Lower lobe of right lung (tissue), 2 donors: ENCODE data around the gene POLRMT. TPM values are rescaled to one million over a fixed set of nuclear protein-coding genes. Genes with fewer than 3 reads are reported as not detected.

Source experiments
- ATAC-seq, 2 donors: fragments of 200-7000 bp; cut with Tn5 transposase; one replicate each; pipeline ENCODE4 v1.9.1; 2020 to 2022; ENCODE audit warnings: mild to moderate bottlenecking in 2 of 2, moderate library complexity in 2 of 2
- DNase-seq: peaks from one replicate; pipeline ENCODE4 v3.0.0-alpha.2; 2020
- H3K27ac ChIP-seq: fragments of 200-600 bp; one replicate; pipeline ENCODE4 v1.8.0; 2022
- H3K27me3 ChIP-seq: fragments of 200-600 bp; one replicate; pipeline ENCODE4 v1.8.0; 2022; ENCODE audit warnings: low read depth
- H3K36me3 ChIP-seq: fragments of 200-600 bp; one replicate; pipeline ENCODE4 v1.8.0; 2022; ENCODE audit warnings: mild to moderate bottlenecking
- H3K4me1 ChIP-seq: fragments of 200-600 bp; one replicate; pipeline ENCODE4 v1.8.0; 2022
- H3K4me3 ChIP-seq: fragments of 200-600 bp; one replicate; pipeline ENCODE4 v1.8.0; 2022; ENCODE audit warnings: mild to moderate bottlenecking
- H3K9me3 ChIP-seq: fragments of 200-600 bp; one replicate; pipeline ENCODE4 v1.8.0; 2022
- intact Hi-C: fragments of 100-400 bp; cut with DNase I; formaldehyde crosslinking; loops from one replicate; pipeline ENCODE4 v1.11.0; 2022
- total RNA-seq: library from RNA; stranded (reverse); fragmentation: NEBNext Ultra II Directional; extraction: Animal tissue kit (Norgen Biotek cat#: 25700); gene quantifications from one replicate; pipeline ENCODE4 v1.2.1, GENCODE V29; 2021
- TF ChIP-seq, protein P1 (sequence below): fragments of 200-600 bp; IDR thresholded peaks from one replicate; pipeline ENCODE4 v1.8.0; 2022; ENCODE audit warnings: antibody characterized with exemption, mild to moderate bottlenecking
- donor health status: DM: no; HTN: yes; CAD: no; lungs with severe emphysema.

POLRMT gene
- total RNA-seq, 1 donor from 2014 or later: 42.5 TPM

DNA sequence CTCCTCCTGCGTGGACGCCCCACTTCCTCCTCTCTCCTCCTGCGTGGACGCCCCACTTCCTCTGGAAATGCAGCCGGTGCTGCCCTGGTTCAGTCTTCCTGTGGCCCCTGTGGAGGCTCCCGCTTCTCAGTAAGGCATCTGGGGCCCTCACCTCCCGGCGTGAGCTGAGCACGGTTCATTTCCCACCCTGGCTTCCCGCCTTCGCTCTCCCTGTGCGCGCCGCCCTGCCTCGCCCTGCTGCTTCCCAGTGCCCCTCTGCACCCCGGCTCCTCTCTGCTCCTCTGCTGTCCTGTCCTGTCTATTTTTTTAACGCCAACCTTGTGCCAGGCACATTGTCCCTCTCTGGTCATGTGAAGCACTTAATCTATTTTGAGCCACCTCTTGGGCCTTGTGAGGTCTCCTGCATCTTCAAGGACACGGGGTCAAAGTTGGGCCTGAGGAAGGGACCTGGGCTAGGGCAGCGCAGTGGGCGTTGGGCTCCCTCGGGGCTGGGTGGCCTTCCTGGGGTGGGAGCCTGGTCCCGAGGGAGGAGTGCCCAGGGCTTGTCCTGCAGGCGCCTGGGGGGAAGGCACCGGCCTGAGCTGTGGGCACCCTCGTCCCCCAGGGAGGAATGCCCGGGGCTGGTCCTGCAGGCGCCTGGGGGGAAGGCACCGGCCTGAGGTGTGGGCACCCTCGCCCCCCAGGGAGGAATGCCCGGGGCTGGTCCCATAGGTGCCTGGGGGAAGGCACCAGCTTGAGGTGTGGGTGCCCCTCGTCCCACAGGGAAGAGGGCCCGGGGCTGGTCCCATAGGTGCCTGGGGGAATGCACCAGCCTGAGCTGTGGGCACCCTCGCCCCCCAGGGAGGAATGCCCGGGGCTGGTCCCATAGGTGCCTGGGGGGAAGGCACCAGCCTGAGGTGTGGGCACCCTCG lies 30.7 kb downstream of the POLRMT start:
- Histone ChIP-seq H3K27me3 (no peaks in the 10 kb centered on the region), H3K4me1 (no peaks in the 10 kb centered on the region), H3K27ac (no peak overlapping the region), H3K9me3 (no peaks in the 10 kb centered on the region), H3K4me3 (no peak overlapping the region), H3K36me3 (no peaks in the 10 kb centered on the region)
- TF ChIP-seq, protein P1, sequence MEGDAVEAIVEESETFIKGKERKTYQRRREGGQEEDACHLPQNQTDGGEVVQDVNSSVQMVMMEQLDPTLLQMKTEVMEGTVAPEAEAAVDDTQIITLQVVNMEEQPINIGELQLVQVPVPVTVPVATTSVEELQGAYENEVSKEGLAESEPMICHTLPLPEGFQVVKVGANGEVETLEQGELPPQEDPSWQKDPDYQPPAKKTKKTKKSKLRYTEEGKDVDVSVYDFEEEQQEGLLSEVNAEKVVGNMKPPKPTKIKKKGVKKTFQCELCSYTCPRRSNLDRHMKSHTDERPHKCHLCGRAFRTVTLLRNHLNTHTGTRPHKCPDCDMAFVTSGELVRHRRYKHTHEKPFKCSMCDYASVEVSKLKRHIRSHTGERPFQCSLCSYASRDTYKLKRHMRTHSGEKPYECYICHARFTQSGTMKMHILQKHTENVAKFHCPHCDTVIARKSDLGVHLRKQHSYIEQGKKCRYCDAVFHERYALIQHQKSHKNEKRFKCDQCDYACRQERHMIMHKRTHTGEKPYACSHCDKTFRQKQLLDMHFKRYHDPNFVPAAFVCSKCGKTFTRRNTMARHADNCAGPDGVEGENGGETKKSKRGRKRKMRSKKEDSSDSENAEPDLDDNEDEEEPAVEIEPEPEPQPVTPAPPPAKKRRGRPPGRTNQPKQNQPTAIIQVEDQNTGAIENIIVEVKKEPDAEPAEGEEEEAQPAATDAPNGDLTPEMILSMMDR: no peak
- intact Hi-C loops: no loop called here
- DNase-seq (no peak), ATAC-seq (peak in 1 of 2 donors; percentile 25)

DNA sequence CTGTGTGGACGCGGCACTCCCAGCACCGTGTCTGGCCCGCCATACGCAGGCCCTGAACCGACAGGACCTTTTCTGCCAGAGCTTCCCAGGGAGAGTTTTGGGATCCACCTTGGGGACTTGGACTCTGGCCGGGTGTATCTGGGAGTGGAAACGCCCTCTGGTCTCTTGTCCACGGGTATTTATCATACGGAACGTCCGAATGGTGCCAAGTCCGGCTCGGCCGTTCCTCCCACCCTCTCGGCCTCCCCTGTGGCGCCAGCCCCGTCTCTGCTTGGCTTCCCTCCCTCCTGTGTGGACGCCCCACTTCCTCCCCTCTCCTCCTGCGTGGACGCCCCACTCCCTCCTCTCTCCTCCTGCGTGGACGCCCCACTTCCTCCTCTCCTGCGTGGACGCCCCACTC lies 31.5 kb downstream of the POLRMT start:
- H3K27ac ChIP-seq: no peak overlapping the region
- H3K4me3 ChIP-seq: no peak overlapping the region
- no peaks in the 10 kb centered on the region for H3K9me3 ChIP-seq
- TF ChIP-seq, protein P1: no peak
- intact Hi-C loops: no loop called here
- DNase-seq (no peak), ATAC-seq (no peak)
- H3K4me1 ChIP-seq: no peaks in the 10 kb centered on the region
- peaks cover 4% of the 10 kb centered on the region for H3K27me3 ChIP-seq
- no peaks in the 10 kb centered on the region for H3K36me3 ChIP-seq

DNA sequence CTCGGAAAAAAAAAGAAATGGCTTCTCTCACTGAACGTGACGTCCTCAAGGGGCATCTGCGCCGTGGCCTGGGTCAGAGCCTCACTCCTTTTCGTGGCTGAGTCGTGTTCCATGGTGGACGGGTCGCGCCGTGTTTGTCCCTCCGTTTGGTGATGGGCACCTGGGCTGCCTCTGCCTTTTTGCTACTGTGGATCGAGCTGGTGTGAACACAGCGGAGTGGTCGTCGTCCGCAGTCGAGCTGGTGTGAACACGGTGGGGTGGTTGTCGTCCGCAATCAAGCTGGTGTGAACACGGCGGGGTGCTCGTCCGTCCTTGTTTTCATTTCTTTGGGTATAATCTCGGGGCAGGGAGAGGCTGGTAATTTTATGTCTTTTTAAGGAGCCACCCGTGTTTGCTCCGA lies 32.0 kb downstream of the POLRMT start:
- intact Hi-C loops: no loop called here
- Histone ChIP-seq H3K27ac (no peak overlapping the region), H3K9me3 (no peaks in the 10 kb centered on the region), H3K4me1 (no peaks in the 10 kb centered on the region), H3K4me3 (no peak overlapping the region), H3K36me3 (no peaks in the 10 kb centered on the region), H3K27me3 (peaks cover 9% of the 10 kb centered on the region)
- TF ChIP-seq, protein P1: no peak
- DNase-seq (no peak), ATAC-seq (no peak)

DNA sequence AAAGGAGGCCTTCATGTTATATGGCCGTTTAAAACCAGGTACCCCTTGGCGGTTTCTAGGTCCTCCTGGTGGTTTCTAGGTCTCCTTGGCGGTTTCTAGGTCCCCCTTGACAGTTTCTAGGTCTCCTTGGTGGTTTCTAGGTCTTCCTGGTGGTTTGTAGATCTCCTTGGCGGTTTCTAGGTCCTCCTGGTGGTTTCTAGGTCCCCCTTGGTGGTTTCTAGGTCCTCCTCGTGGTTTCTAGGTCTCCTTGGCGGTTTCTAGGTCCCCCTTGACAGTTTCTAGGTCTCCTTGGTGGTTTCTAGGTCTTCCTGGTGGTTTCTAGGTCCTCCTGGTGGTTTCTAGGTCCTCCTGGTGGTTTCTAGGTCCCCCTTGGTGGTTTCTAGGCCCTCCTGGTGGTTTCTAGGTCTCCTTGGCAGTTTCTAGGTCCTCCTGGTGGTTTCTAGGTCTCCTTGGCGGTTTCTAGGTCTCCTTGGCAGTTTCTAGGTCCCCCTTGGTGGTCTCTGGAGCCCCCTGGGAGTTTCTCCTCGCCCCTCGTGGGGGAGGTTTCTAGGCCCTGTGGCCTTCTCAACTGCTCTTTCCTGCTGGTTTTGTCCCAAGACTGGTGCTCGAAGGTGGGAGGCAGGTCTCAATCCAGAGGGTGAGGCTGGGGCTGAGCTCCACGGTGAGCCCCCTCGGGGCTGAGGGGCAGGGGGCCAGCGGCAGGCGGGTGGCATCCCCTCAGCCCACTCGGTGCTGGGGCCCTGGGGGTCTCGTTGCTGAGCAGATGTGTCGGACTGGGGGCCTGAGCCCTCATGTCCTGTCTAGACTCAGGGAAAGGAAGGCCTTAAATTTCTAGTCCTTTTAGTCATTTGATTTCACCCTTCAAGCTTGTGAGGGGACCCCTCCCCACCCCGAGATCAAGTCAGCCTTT lies 35.7 kb downstream of the POLRMT start:
- Histone ChIP-seq H3K4me3 (no peak overlapping the region), H3K27ac (no peak overlapping the region), H3K9me3 (no peaks in the 10 kb centered on the region), H3K4me1 (no peaks in the 10 kb centered on the region), H3K36me3 (no peaks in the 10 kb centered on the region), H3K27me3 (peaks cover 13% of the 10 kb centered on the region)
- TF ChIP-seq, protein P1: no peak
- intact Hi-C loops: no loop called here
- no peak for DNase-seq
- no peak for ATAC-seq

DNA sequence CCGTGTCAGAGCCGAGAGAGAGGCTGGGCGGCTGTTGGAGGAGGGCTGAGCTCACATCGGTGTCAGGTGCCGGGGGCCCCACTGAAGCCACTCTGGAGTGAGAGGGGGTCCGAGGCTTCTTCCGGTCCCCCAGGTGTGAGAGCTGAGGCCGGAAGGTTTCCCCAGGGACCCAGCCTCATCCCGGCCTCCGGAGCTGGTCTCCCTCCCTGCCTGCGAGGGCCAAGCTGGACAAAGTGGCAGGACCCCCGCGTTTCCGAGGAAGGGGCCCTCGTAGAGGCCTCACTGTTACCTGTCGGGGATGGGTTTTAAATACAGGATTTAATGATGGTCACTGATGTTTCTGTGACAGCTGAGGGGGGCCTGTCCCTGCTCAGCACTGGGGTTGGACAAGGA lies 37.1 kb downstream of the POLRMT start:
- no peaks in the 10 kb centered on the region for H3K4me1 ChIP-seq
- peaks cover 27% of the 10 kb centered on the region for H3K27me3 ChIP-seq
- no peak for DNase-seq
- H3K4me3 ChIP-seq: no peak overlapping the region
- H3K36me3 ChIP-seq: no peaks in the 10 kb centered on the region
- no peak for ATAC-seq
- TF ChIP-seq, protein P1: no peak
- no peaks in the 10 kb centered on the region for H3K9me3 ChIP-seq
- intact Hi-C loops: no loop called here
- H3K27ac ChIP-seq: no peak overlapping the region
